HepG2 (cell line): Measurements from ENCODE around the gene ZNF33B. TPM values are rescaled to one million over a fixed set of nuclear protein-coding genes. Genes with fewer than 3 reads are reported as not detected.
A peak's percentile ranks its signal among the peaks of the same experiment; 100 is the strongest.

Source experiments
- ATF5 ChIP-seq: sonication (generic); formaldehyde crosslinking; IDR thresholded peaks from 2 replicates; pipeline ENCODE4 v1.4.0; 2020; ENCODE audit warnings: mild to moderate bottlenecking, low read depth, missing genetic modification reagents
- BATF2 ChIP-seq: sonication (generic); formaldehyde crosslinking; IDR thresholded peaks from 2 replicates; pipeline ENCODE4 v1.8.0; 2022; ENCODE audit warnings: mild to moderate bottlenecking, missing genetic modification reagents, moderate library complexity
- BRCA1 ChIP-seq: sonication (generic); formaldehyde crosslinking; IDR thresholded peaks from 2 replicates; pipeline ENCODE4 v1.4.0; 2020; ENCODE audit warnings: missing genetic modification reagents
- CC2D1A ChIP-seq: sonication (generic); formaldehyde crosslinking; IDR thresholded peaks from 2 replicates; pipeline ENCODE4 v1.8.1; 2023; ENCODE audit warnings: mild to moderate bottlenecking, missing genetic modification reagents
- CREM ChIP-seq, 2 experiments: sonication (generic) in 1 of 2; formaldehyde crosslinking in 1 of 2; IDR thresholded peaks; 2 replicates each; pipeline versions ENCODE4 v1.4.0 to v1.6.1; 2016 to 2020; ENCODE audit warnings: antibody characterized with exemption in 1 of 2, mild to moderate bottlenecking in 1 of 2, missing genetic modification reagents in 1 of 2
- FOXC1 ChIP-seq: sonication (generic); formaldehyde crosslinking; IDR thresholded peaks from 2 replicates; pipeline ENCODE4 v1.8.0; 2022; ENCODE audit warnings: mild to moderate bottlenecking, missing genetic modification reagents, borderline replicate concordance
- HMG20A ChIP-seq: IDR thresholded peaks from 2 replicates; pipeline ENCODE4 v1.6.1; 2016; ENCODE audit warnings: borderline replicate concordance
- HNF4G ChIP-seq, 2 experiments: sonication (generic) in 1 of 2; formaldehyde crosslinking in 1 of 2; IDR thresholded peaks; 2 replicates each; pipeline versions ENCODE4 v1.4.0 to v1.6.1; 2011 to 2020; ENCODE audit warnings: borderline replicate concordance in 2 of 2, low read depth in 2 of 2, mild to moderate bottlenecking in 2 of 2, low read length in 1 of 2, missing genetic modification reagents in 1 of 2, moderate library complexity in 1 of 2
- NCOR1 ChIP-seq: fragments of 200-600 bp; sonication (generic); IDR thresholded peaks from 2 replicates; pipeline ENCODE4 v1.7.0; 2017; ENCODE audit warnings: antibody characterized with exemption, low read length, borderline replicate concordance
- NFIB ChIP-seq: sonication (generic); formaldehyde crosslinking; IDR thresholded peaks from 2 replicates; pipeline ENCODE4 v1.9.0; 2021; ENCODE audit warnings: missing genetic modification reagents, mild to moderate bottlenecking, borderline replicate concordance
- NR3C1 ChIP-seq: sonication (generic); formaldehyde crosslinking; IDR thresholded peaks from 2 replicates; pipeline ENCODE4 v1.4.0; 2020; ENCODE audit warnings: missing genetic modification reagents
- POGZ ChIP-seq: sonication (generic); formaldehyde crosslinking; IDR thresholded peaks from 2 replicates; pipeline ENCODE4 v1.4.0; 2020; ENCODE audit warnings: mild to moderate bottlenecking, missing genetic modification reagents
- PPARG ChIP-seq: conservative IDR thresholded peaks from 2 replicates; pipeline ENCODE4 v1.6.1; 2016; ENCODE audit warnings: missing biosample characterization, missing genetic modification reagents
- RBAK ChIP-seq: sonication (generic); formaldehyde crosslinking; IDR thresholded peaks from 2 replicates; pipeline ENCODE4 v1.5.1; 2020; ENCODE audit warnings: mild to moderate bottlenecking, missing genetic modification reagents
- RELA ChIP-seq: sonication (generic); formaldehyde crosslinking; IDR thresholded peaks from 2 replicates; pipeline ENCODE4 v1.4.0; 2020; ENCODE audit warnings: missing genetic modification reagents
- SIN3B ChIP-seq: fragments of 150-350 bp; IDR thresholded peaks from 2 replicates; pipeline ENCODE4 v1.6.1; 2014; ENCODE audit warnings: low read length
- TEAD2 ChIP-seq: sonication (generic); formaldehyde crosslinking; IDR thresholded peaks from 2 replicates; pipeline ENCODE4 v1.9.0; 2021; ENCODE audit warnings: missing genetic modification reagents
- THAP11 ChIP-seq: IDR thresholded peaks from 2 replicates; pipeline ENCODE4 v1.6.1; 2016; ENCODE audit warnings: missing biosample characterization, missing genetic modification reagents
- ZNF138 ChIP-seq: sonication (generic); formaldehyde crosslinking; IDR thresholded peaks from 2 replicates; pipeline ENCODE4 v1.5.0; 2020; ENCODE audit warnings: mild to moderate bottlenecking, low read depth, missing genetic modification reagents
- ZNF17 ChIP-seq: sonication (generic); formaldehyde crosslinking; IDR thresholded peaks from 2 replicates; pipeline ENCODE4 v1.5.0; 2020; ENCODE audit warnings: mild to moderate bottlenecking, missing genetic modification reagents
- ZNF224 ChIP-seq: sonication (generic); formaldehyde crosslinking; IDR thresholded peaks from 2 replicates; pipeline ENCODE4 v1.5.0; 2020; ENCODE audit warnings: mild to moderate bottlenecking, missing genetic modification reagents
- ZNF546 ChIP-seq: sonication (generic); formaldehyde crosslinking; conservative IDR thresholded peaks from 2 replicates; pipeline ENCODE4 v1.8.1; 2023; ENCODE audit warnings: mild to moderate bottlenecking, missing genetic modification reagents
- ZNF562 ChIP-seq: sonication (generic); formaldehyde crosslinking; IDR thresholded peaks from 2 replicates; pipeline ENCODE4 v1.8.0; 2022; ENCODE audit warnings: missing genetic modification reagents, borderline replicate concordance
- ZNF564 ChIP-seq: sonication (generic); formaldehyde crosslinking; IDR thresholded peaks from 2 replicates; pipeline ENCODE4 v1.8.1; 2023; ENCODE audit warnings: mild to moderate bottlenecking, missing genetic modification reagents
- ZSCAN9 ChIP-seq: IDR thresholded peaks from 2 replicates; pipeline ENCODE4 v1.6.1; 2016; ENCODE audit warnings: borderline replicate concordance
- polyA plus RNA-seq, 8 experiments: library from polyadenylated mRNA; depleted of rRNA in 3 of 8; stranded (reverse) in 7 of 8; unstranded in 1 of 8; fragments of >200 nt; fragmentation: Illumina TruSeq in 4 of 8; extraction: Trizol in 4 of 8; gene quantifications; 2 replicates each; pipeline versions ENCODE4 v1.2.1 to v1.2.3, GENCODE V29; 2011 to 2016; ENCODE audit warnings: low read depth in 4 of 8, missing spikeins in 1 of 8, mixed read lengths in 1 of 8; ENCODE audit not compliant: insufficient read depth in 1 of 8
- total RNA-seq, 5 experiments: library from RNA; depleted of rRNA; stranded (reverse); fragments of >200 nt; fragmentation: Illumina TruSeq; extraction: Trizol; gene quantifications; 2 replicates each; pipeline ENCODE4 v1.2.3, GENCODE V29; 2016; ENCODE audit warnings: low read depth in 1 of 5
- TF ChIP-seq, protein P1 (sequence below): sonication (generic); formaldehyde crosslinking; IDR thresholded peaks from 2 replicates; pipeline ENCODE4 v1.8.0; 2022; ENCODE audit warnings: missing genetic modification reagents, low read depth, mild to moderate bottlenecking, borderline replicate concordance
- TF ChIP-seq, protein P2 (sequence below): sonication (generic); formaldehyde crosslinking; IDR thresholded peaks from 2 replicates; pipeline ENCODE4 v1.4.0; 2020; ENCODE audit warnings: missing genetic modification reagents, mild to moderate bottlenecking, borderline replicate concordance

The ZNF33B gene
- total and polyA plus RNA-seq, 2 of the 13 experiments (the other 11 are each of a cell fraction or from before 2014, with no cell fraction given), result 18.4 to 23.5 TPM

DNA sequence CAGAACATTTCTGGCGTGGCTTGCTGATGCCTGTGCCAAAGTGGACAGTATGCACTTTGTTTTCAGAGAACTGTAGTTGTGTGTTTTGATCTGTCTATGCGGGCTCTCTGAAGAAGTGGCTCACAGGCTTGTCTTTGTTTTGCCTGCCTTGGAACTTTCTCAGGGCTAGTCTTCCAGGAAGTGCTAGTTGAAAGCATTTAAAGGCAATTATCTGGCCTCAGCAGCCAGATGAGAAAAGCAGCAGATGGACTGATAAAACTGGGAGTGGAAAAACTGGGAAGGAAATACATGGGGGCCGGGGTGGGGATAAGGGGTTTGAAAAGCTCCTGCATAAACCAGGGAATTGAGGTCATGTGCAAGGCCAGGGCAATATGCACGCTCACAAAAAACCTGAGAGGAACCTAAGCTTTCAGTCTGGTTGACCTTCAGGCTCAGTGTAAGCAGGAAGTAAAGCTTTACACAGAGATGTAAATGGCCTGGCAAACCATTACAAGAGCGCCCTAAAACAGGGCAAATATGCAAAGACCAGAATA is 94.5 kb downstream of the ZNF33B start (continued):
- TF ChIP-seq BATF2 (CRISPR knock-in tag) (no peak), RBAK (CRISPR knock-in tag) (no peak), CREM (IDR thresholded peaks at IDR 0.05) (peak; percentile 42; the same call in 1 of the 2 replicates), CREM (CRISPR knock-in tag; IDR thresholded peaks at IDR 0.05) (no peak), RELA (CRISPR knock-in tag) (no peak), THAP11 (CRISPR knock-in tag) (peak; percentile 65; the same call in 1 of the 2 replicates), PPARG (peak; percentile 61; the same call in 1 of the 2 replicates), HMG20A (CRISPR knock-in tag) (peak; percentile 34; the same call in 1 of the 2 replicates), ZNF17 (CRISPR knock-in tag) (no peak), ZNF546 (CRISPR knock-in tag) (no peak), CC2D1A (CRISPR knock-in tag) (no peak), TEAD2 (CRISPR knock-in tag) (no peak), SIN3B (no peak), POGZ (CRISPR knock-in tag) (peak; percentile 56; the same call in 1 of the 2 replicates), NR3C1 (CRISPR knock-in tag) (no peak), HNF4G (IDR thresholded peaks at IDR 0.05; ENCODE audit: borderline replicate concordance, low read depth, low read length) (no peak), HNF4G (CRISPR knock-in tag; IDR thresholded peaks at IDR 0.05; ENCODE audit: borderline replicate concordance, low read depth) (no peak), ZNF138 (CRISPR knock-in tag) (no peak), FOXC1 (no peak), BRCA1 (CRISPR knock-in tag) (no peak), NCOR1 (peak; percentile 34; the same call in 1 of the 2 replicates), ZNF224 (CRISPR knock-in tag) (no peak), ZNF564 (CRISPR knock-in tag) (no peak), ATF5 (CRISPR knock-in tag) (no peak), ZNF562 (no peak), NFIB (CRISPR knock-in tag) (no peak), ZSCAN9 (CRISPR knock-in tag) (no peak)
- TF ChIP-seq, protein P1, sequence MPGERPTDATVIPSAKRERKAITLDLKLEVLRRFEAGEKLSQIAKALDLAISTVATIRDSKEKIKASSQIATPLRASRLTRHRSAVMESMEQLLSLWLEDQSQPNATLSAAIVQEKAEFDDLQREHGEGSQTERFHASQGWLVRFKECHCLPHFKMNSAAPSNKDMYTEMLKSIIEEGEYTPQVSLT (CRISPR knock-in tag), result no peak
- TF ChIP-seq, protein P2, sequence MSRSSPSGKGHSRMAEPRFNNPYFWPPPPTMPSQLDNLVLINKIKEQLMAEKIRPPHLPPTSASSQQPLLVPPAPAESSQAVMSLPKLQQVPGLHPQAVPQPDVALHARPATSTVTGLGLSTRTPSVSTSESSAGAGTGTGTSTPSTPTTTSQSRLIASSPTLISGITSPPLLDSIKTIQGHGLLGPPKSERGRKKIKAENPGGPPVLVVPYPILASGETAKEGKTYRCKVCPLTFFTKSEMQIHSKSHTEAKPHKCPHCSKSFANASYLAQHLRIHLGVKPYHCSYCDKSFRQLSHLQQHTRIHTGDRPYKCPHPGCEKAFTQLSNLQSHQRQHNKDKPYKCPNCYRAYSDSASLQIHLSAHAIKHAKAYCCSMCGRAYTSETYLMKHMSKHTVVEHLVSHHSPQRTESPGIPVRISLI (CRISPR knock-in tag), result peak; percentile 47; the same call in 1 of the 2 replicates
